BJ (cell line): Measurements from ENCODE around the gene MIDN. TPM values are rescaled to one million over a fixed set of nuclear protein-coding genes. Genes with fewer than 3 reads are reported as not detected.
A peak's percentile ranks its signal among the peaks of the same experiment; 100 is the strongest.

Source experiments
- CTCF ChIA-PET: fragments of 350-600 bp; formaldehyde crosslinking; extraction: SDS; loops from one replicate; lab custom pipeline; 2021; ENCODE audit warnings: antibody characterized with exemption, inconsistent platforms; lab: Yijun Ruan, JAX
- POLR2A ChIA-PET: fragments of 300-600 bp; sonication (Branson Sonifier 250); formaldehyde crosslinking; extraction: SDS; loops from one replicate; lab custom pipeline; 2021; ENCODE audit warnings: antibody characterized with exemption; lab: Charles Lee
- DNase-seq: peaks from one replicate; pipeline ENCODE4 v3.0.0-alpha.2; 2011; ENCODE audit warnings: low read depth
- H3K27me3 ChIP-seq: 2 replicates; pipeline ENCODE4 v1.6.0; 2011; ENCODE audit warnings: low read length; ENCODE audit not compliant: control insufficient read depth, insufficient read depth
- H3K36me3 ChIP-seq: 2 replicates; pipeline ENCODE4 v1.5.1; 2011; ENCODE audit warnings: low read length; ENCODE audit not compliant: control insufficient read depth, insufficient read depth
- H3K4me3 ChIP-seq: 2 replicates; pipeline ENCODE4 v1.5.1; 2011; ENCODE audit warnings: low read depth, mild to moderate bottlenecking, control low read depth, low read length
- polyA plus RNA-seq: library from polyadenylated mRNA; depleted of rRNA; stranded (reverse); fragments of >200 nt; gene quantifications from 2 replicates; pipeline ENCODE4 v1.2.3, GENCODE V29; 2011
- TF ChIP-seq, protein P1 (sequence below): IDR thresholded peaks from 2 replicates; pipeline ENCODE4 v1.5.1; 2011; ENCODE audit warnings: low read depth, mild to moderate bottlenecking, control low read depth, inconsistent platforms, low read length, moderate library complexity; ENCODE audit not compliant: insufficient read depth

The MIDN gene
- polyA plus RNA-seq, 1 experiment: 8.4 TPM

DNA sequence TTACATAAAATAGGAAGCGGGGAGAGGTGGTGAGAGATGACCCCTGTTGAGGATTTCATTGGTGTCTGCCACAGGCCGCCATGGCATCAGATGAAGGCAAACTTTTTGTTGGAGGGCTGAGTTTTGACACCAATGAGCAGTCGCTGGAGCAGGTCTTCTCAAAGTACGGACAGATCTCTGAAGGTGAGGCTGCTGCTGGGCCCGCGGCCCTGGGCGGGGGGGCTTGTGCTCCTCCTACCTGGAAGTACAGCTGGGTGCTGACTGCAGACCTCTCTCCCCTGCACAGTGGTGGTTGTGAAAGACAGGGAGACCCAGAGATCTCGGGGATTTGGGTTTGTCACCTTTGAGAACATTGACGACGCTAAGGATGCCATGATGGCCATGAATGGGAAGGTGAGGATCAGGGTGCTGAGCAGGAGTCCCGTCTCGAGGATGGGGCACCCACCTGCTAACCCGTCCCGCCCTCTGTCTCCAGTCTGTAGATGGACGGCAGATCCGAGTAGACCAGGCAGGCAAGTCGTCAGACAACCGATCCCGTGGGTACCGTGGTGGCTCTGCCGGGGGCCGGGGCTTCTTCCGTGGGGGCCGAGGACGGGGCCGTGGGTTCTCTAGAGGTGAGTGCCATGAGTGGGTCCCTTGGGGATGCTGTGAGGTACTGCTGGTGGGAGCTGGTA is 22.6 kb downstream of the MIDN start:
- peaks cover 37% of the 10 kb centered on the region for H3K36me3 ChIP-seq
- no peaks in the 10 kb centered on the region for H3K27me3 ChIP-seq
- POLR2A ChIA-PET: no interaction called here
- CTCF ChIA-PET: interaction anchor here (6.2 kb wide), 1 partner anchor 27 kb away, joined by 46 read pairs; no protein-coding TSS in a partner anchor
- TF ChIP-seq, protein P1, sequence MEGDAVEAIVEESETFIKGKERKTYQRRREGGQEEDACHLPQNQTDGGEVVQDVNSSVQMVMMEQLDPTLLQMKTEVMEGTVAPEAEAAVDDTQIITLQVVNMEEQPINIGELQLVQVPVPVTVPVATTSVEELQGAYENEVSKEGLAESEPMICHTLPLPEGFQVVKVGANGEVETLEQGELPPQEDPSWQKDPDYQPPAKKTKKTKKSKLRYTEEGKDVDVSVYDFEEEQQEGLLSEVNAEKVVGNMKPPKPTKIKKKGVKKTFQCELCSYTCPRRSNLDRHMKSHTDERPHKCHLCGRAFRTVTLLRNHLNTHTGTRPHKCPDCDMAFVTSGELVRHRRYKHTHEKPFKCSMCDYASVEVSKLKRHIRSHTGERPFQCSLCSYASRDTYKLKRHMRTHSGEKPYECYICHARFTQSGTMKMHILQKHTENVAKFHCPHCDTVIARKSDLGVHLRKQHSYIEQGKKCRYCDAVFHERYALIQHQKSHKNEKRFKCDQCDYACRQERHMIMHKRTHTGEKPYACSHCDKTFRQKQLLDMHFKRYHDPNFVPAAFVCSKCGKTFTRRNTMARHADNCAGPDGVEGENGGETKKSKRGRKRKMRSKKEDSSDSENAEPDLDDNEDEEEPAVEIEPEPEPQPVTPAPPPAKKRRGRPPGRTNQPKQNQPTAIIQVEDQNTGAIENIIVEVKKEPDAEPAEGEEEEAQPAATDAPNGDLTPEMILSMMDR: no peak
- peak overlapping the region; percentile 66 for H3K4me3 ChIP-seq
- no peak for DNase-seq

DNA sequence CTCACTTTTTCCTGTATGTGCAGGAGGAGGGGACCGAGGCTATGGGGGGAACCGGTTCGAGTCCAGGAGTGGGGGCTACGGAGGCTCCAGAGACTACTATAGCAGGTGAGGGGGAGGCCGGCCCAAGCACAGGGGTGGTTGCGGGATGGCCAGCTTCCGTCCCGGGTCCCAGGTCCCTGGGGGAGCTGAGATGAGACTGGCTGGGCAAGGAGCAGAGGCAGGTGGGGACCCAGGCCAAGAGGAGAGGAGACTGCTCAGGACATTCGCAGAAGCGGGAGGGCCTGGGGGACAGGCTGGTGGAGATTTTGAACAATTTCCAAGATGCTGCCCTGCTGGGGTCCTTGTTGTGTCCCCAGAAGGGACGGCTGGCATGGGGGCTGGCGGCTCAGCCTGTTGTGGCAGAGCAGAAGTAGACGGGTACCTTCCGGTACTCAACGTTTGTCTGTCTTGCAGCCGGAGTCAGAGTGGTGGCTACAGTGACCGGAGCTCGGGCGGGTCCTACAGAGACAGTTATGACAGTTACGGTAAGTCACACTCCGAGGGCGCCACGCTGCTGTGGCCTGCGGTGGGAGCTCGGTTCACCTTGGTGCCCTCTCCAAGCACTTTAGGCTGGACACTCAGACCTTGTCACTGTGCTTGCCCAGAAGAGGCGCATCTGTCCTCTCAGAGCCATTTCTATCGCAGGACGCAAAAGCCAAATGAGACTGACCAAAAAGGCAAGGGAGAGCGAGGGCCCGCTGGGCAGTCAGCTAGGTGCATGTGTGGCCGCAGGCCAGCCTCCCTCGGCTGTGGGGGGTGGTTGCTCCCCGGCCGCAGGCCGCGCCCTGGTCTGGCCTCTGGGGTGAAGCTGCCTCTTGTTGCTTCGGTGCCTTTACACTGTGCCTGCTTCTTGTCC is 23.4 kb downstream of the MIDN start:
- ChIA-PET CTCF (interaction anchor here (0.8 to 6.2 kb wide), 2 partner anchors 23 to 28 kb away, joined by 3 to 46 read pairs; no protein-coding TSS in a partner anchor), POLR2A (interaction anchor here (0.5 kb wide), 1 partner anchor 718 kb away, joined by 3 read pairs; no protein-coding TSS in a partner anchor)
- no peaks in the 10 kb centered on the region for H3K27me3 ChIP-seq
- no peak for DNase-seq
- TF ChIP-seq, protein P1: no peak
- H3K36me3 ChIP-seq: peaks cover 37% of the 10 kb centered on the region
- peak overlapping the region; percentile 66 for H3K4me3 ChIP-seq

DNA sequence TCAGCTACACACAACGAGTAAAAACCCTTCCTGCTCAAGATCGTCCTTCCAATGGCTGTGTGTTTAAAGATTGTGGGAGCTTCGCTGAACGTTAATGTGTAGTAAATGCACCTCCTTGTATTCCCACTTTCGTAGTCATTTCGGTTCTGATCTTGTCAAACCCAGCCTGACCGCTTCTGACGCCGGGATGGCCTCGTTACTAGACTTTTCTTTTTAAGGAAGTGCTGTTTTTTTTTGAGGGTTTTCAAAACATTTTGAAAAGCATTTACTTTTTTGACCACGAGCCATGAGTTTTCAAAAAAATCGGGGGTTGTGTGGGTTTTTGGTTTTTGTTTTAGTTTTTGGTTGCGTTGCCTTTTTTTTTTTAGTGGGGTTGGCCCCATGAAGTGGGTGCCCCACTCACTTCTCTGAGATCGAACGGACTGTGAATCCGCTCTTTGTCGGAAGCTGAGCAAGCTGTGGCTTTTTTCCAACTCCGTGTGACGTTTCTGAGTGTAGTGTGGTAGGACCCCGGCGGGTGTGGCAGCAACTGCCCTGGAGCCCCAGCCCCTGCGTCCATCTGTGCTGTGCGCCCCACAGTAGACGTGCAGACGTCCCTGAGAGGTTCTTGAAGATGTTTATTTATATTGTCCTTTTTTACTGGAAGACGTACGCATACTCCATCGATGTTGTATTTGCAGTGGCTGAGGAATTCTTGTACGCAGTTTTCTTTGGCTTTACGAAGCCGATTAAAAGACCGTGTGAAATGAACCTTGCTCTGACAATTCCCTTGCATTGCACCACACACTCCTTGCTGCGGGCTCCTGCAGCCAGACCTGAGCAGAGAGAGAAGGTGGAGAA is 24.3 kb downstream of the MIDN start:
- ChIA-PET CTCF (interaction anchor here (0.8 to 6.2 kb wide), 3 partner anchors 20 to 29 kb away, joined by 3 to 46 read pairs (median 3); no protein-coding TSS in a partner anchor), POLR2A (interaction anchor here (0.5 to 0.8 kb wide), 2 partner anchors 28 to 718 kb away, joined by 3 to 5 read pairs; no protein-coding TSS in a partner anchor)
- Histone ChIP-seq H3K4me3 (no peak overlapping the region), H3K36me3 (peaks cover 37% of the 10 kb centered on the region), H3K27me3 (no peaks in the 10 kb centered on the region)
- TF ChIP-seq, protein P1: no peak
- DNase-seq: no peak

DNA sequence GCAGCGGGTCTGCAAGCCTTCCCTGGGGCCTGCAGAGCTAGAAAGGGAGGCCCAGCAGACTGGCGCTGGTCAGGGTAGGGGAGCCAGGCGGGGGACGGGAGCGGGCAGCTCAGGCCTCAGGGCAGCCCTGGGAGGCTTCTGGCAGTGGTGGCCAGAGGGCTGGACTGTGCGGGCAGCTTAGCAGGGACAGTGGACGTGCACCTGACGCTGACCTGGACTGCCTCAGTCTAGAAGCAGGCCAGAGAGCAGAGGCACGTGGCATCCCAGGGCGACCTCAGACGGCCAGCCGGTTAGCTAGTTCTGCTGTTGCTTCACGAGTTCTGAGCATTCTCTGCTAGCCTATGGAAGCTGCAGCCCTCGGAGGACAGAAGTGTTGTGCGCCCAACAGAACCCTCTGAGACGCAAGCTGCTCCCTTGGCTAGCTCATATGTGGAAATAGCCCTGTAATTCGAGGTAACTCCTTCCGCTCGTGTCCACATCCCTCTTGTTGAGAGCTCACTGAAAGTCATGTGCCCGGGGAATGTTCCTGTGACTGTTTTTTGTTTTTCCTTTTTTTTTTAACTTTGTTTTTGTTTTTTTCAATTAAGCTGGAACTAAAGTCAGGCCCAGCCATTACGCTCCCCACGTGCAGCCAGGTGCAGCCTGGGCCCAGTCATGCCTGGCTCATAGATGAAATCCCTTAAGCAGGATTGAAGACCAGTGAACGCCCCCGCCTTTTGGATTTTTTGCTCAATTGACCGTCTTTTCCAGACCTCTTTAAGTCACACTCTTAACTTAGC is 25.1 kb downstream of the MIDN start:
- TF ChIP-seq, protein P1: no peak
- ChIA-PET CTCF (interaction anchor here (0.7 to 6.2 kb wide), 3 partner anchors 21 to 130 kb away, joined by 3 to 46 read pairs (median 3); no protein-coding TSS in a partner anchor), POLR2A (interaction anchor here (0.8 kb wide), 1 partner anchor 29 kb away, joined by 5 read pairs; no protein-coding TSS in a partner anchor)
- Histone ChIP-seq H3K4me3 (no peak overlapping the region), H3K36me3 (peaks cover 37% of the 10 kb centered on the region), H3K27me3 (no peaks in the 10 kb centered on the region)
- DNase-seq: no peak
